H1 (cell line): Measurements from ENCODE around the gene ZNF473. TPM values are rescaled to one million over a fixed set of nuclear protein-coding genes. Genes with fewer than 3 reads are reported as not detected.

Source experiments
- CBX5 ChIP-seq: fragments of 300-800, 300-1000 bp; sonication (generic); IDR thresholded peaks from 2 replicates; pipeline ENCODE4 v1.7.1; 2016; ENCODE audit warnings: antibody characterized with exemption, low read length, low read depth
- EZH2 ChIP-seq: fragments of 200-600 bp; sonication (generic); IDR thresholded peaks from 2 replicates; pipeline ENCODE4 v1.7.1; 2012; ENCODE audit warnings: low read depth, mild to moderate bottlenecking, moderate library complexity, low read length, inconsistent platforms; ENCODE audit not compliant: severe bottlenecking
- RFX5 ChIP-seq: IDR thresholded peaks from 2 replicates; pipeline ENCODE4 v1.6.1; 2011; ENCODE audit warnings: low read depth, low read length, improper control_type of control experiment, borderline replicate concordance
- SP4 ChIP-seq: IDR thresholded peaks from 2 replicates; pipeline ENCODE4 v1.6.1; 2012; ENCODE audit warnings: low read length, inconsistent platforms
- TEAD4 ChIP-seq: IDR thresholded peaks from 2 replicates; pipeline ENCODE4 v1.6.1; 2012; ENCODE audit warnings: low read depth, low read length, inconsistent platforms, mixed read lengths
- YY1 ChIP-seq: IDR thresholded peaks from 2 replicates; pipeline ENCODE4 v1.6.1; 2011; ENCODE audit warnings: low read depth, mild to moderate bottlenecking, low read length
- polyA plus RNA-seq, 7 experiments: library from polyadenylated mRNA; depleted of rRNA in 3 of 7; stranded (reverse) in 5 of 7; unstranded in 2 of 7; fragments of >200 nt in 5 of 7; fragments of 200-250 nt in 2 of 7; gene quantifications; 1 replicate in 5 of 7; 2 replicates in 1 of 7; 4 replicates in 1 of 7; pipeline versions ENCODE4 v1.2.1 to v1.2.3, GENCODE V29; 2011 to 2013; ENCODE audit warnings: missing spikeins in 2 of 7, mixed read lengths in 2 of 7
- total RNA-seq: library from RNA; stranded (reverse); fragmentation: NEBNext Ultra II Directional; extraction: Animal tissue kit (Norgen Biotek cat#: 25700); gene quantifications from 2 replicates; pipeline ENCODE4 v1.2.1, GENCODE V29; 2021

The ZNF473 gene
- total and polyA plus RNA-seq, 2 of the 8 experiments (the other 6 are each of a cell fraction or from before 2014, with no cell fraction given): 5.2 to 11.7 TPM

- TF ChIP-seq EZH2 (no peak), TEAD4 (no peak), SP4 (no peak), CBX5 (no peak), RFX5 (no peak), YY1 (no peak)
Measured at GRCh38 chr19:50003254-50003788, 22.5 kb upstream of the ZNF473 start (continued).
